GM18907 (cell line): ENCODE data around the gene FBXO47.
"Not testable (repeated sequence)": the region's sequence is repeated elsewhere in the genome, so short reads cannot be mapped to it uniquely, and the experiment has no call there.

Experiments used
- ATAC-seq: cut with Tn5 transposase; IDR thresholded peaks from one replicate; pipeline ENCODE4 v1.9.1; 2021; ENCODE audit warnings: mild to moderate bottlenecking, moderate library complexity; ENCODE audit not compliant: unreplicated experiment

FBXO47 gene

GRCh38 chr17:38925263-38925995 lies 41.8 kb downstream of the FBXO47 start, which contains the start of gene LASP1NB:
LASP1NB (plus strand) TSS chr17:38925614.
- ATAC-seq, result no peak

- no peak for ATAC-seq
Observed at GRCh38 chr17:38922538-38923297, 44.5 kb downstream of the FBXO47 start.

- ATAC-seq, result no peak
Observed at GRCh38 chr17:38921756-38922411, 45.3 kb downstream of the FBXO47 start.

GRCh38 chr17:38920374-38921291 lies 46.6 kb downstream of the FBXO47 start:
- ATAC-seq, result no peak

- no peak for ATAC-seq
Observed at GRCh38 chr17:38919316-38920078, 47.7 kb downstream of the FBXO47 start.

GRCh38 chr17:38918916-38919315 lies 48.3 kb downstream of the FBXO47 start:
- ATAC-seq, result no peak

- ATAC-seq, result no peak
Observed at GRCh38 chr17:38918129-38918913, 48.9 kb downstream of the FBXO47 start.

- ATAC-seq, result no peak
Observed at GRCh38 chr17:38917259-38917658, 49.9 kb downstream of the FBXO47 start.

- ATAC-seq, result no peak
Observed at GRCh38 chr17:38916771-38917170, 50.4 kb downstream of the FBXO47 start.

- ATAC-seq, result no peak
Observed at GRCh38 chr17:38915639-38915995, 51.6 kb downstream of the FBXO47 start.

- no peak for ATAC-seq
Observed at GRCh38 chr17:38914741-38915638, 52.2 kb downstream of the FBXO47 start.

GRCh38 chr17:38912221-38912813 lies 54.9 kb downstream of the FBXO47 start:
- no peak for ATAC-seq

GRCh38 chr17:38911731-38912081 lies 55.5 kb downstream of the FBXO47 start:
- ATAC-seq, result not testable (repeated sequence)

GRCh38 chr17:38911081-38911730 lies 56.0 kb downstream of the FBXO47 start:
- ATAC-seq, result no peak

- no peak for ATAC-seq
Observed at GRCh38 chr17:38910325-38910724, 56.9 kb downstream of the FBXO47 start.

GRCh38 chr17:38908676-38909181 lies 58.5 kb downstream of the FBXO47 start:
- no peak for ATAC-seq
